Measurements from ENCODE around the gene PNMA8B.

The PNMA8B gene

GRCh38 chr19:46491975-46492682, 3.5 kb downstream of the PNMA8B start:
- Histone ChIP-seq H3K4me3 (ENCODE audit: low read depth in 1 of 2, low read length in 1 of 2) (no peak overlapping the region), H3K27ac (no peak overlapping the region), H3K27me3 (peaks cover 100% of the 10 kb centered on the region), H3K4me1 (ENCODE audit: control insufficient read depth in 1 of 2, insufficient read depth in 1 of 2, low read depth in 1 of 2, low read length in 1 of 2) (peaks cover 3 to 4% of the 10 kb centered on the region in 2 experiments), H3K9me3 (no peaks in the 10 kb centered on the region), H3K36me3 (no peaks in the 10 kb centered on the region)
- TF ChIP-seq CTCF (IDR thresholded peaks at IDR 0.05) = no peak

- TF ChIP-seq CTCF (IDR thresholded peaks at IDR 0.05) = no peak
- no peaks in the 10 kb centered on the region for H3K36me3 ChIP-seq
- no peaks in the 10 kb centered on the region for H3K9me3 ChIP-seq
- H3K27ac ChIP-seq = no peak overlapping the region
- H3K27me3 ChIP-seq = peaks cover 100% of the 10 kb centered on the region
- H3K4me1 ChIP-seq (ENCODE audit: control insufficient read depth in 1 of 2, insufficient read depth in 1 of 2, low read depth in 1 of 2, low read length in 1 of 2) = peaks cover 3 to 4% of the 10 kb centered on the region in 2 experiments
- no peak overlapping the region for H3K4me3 ChIP-seq (ENCODE audit: low read depth in 1 of 2, low read length in 1 of 2)
Measured at GRCh38 chr19:46490774-46491173, 4.9 kb downstream of the PNMA8B start.

GRCh38 chr19:46489445-46490272, 6.0 kb downstream of the PNMA8B start:
- TF ChIP-seq CTCF (IDR thresholded peaks at IDR 0.05) = no peak
- Histone ChIP-seq H3K9me3 (no peaks in the 10 kb centered on the region), H3K4me3 (ENCODE audit: low read depth in 1 of 2, low read length in 1 of 2) (no peak overlapping the region), H3K36me3 (no peaks in the 10 kb centered on the region), H3K27ac (no peak overlapping the region), H3K4me1 (ENCODE audit: control insufficient read depth in 1 of 2, insufficient read depth in 1 of 2, low read depth in 1 of 2, low read length in 1 of 2) (peaks cover 3 to 4% of the 10 kb centered on the region in 2 experiments), H3K27me3 (peaks cover 100% of the 10 kb centered on the region)

- Histone ChIP-seq H3K27ac (no peak overlapping the region), H3K4me3 (ENCODE audit: low read depth in 1 of 2, low read length in 1 of 2) (no peak overlapping the region), H3K4me1 (ENCODE audit: control insufficient read depth in 1 of 2, insufficient read depth in 1 of 2, low read depth in 1 of 2, low read length in 1 of 2) (peaks cover 3 to 4% of the 10 kb centered on the region in 2 experiments), H3K36me3 (no peaks in the 10 kb centered on the region), H3K9me3 (no peaks in the 10 kb centered on the region), H3K27me3 (peaks cover 95% of the 10 kb centered on the region)
- no peak for TF ChIP-seq CTCF (IDR thresholded peaks at IDR 0.05)
Measured at GRCh38 chr19:46488551-46488950, 7.1 kb downstream of the PNMA8B start.

- H3K27ac ChIP-seq = no peak overlapping the region
- no peak overlapping the region for H3K4me3 ChIP-seq (ENCODE audit: low read depth in 1 of 2, low read length in 1 of 2)
- peaks cover 3 to 4% of the 10 kb centered on the region in 2 experiments for H3K4me1 ChIP-seq (ENCODE audit: control insufficient read depth in 1 of 2, insufficient read depth in 1 of 2, low read depth in 1 of 2, low read length in 1 of 2)
- TF ChIP-seq CTCF (IDR thresholded peaks at IDR 0.05) = no peak
- no peaks in the 10 kb centered on the region for H3K36me3 ChIP-seq
- H3K27me3 ChIP-seq = peaks cover 94% of the 10 kb centered on the region
- H3K9me3 ChIP-seq = no peaks in the 10 kb centered on the region
Measured at GRCh38 chr19:46487802-46488445, 7.7 kb downstream of the PNMA8B start.

Data from neutrophil (primary cell).